H1 (cell line): ENCODE data around the gene CDKL1. TPM values are rescaled to one million over a fixed set of nuclear protein-coding genes. Genes with fewer than 3 reads are reported as not detected.

Source experiments
- CTCF ChIA-PET: fragments of 300-600 bp; sonication (Branson Sonifier 250); formaldehyde crosslinking; loops from one replicate; lab custom pipeline; 2021; ENCODE audit not compliant: partially characterized antibody; lab: Charles Lee
- POLR2A ChIA-PET: fragments of 300-600 bp; sonication (Branson Sonifier 250); formaldehyde crosslinking; loops from one replicate; lab custom pipeline; 2021; ENCODE audit warnings: inconsistent platforms; ENCODE audit not compliant: partially characterized antibody; lab: Charles Lee
- DNase-seq, 2 experiments: peaks; one replicate each; pipeline versions ENCODE4 v3.0.0 to v3.0.0-alpha.2; 2010 to 2022; ENCODE audit warnings: low spot score in 2 of 2, low read depth in 1 of 2, mixed read lengths in 1 of 2
- FAIRE-seq: peaks from 2 replicates; lab custom pipeline; 2011; peaks lifted over from hg19 to GRCh38; lab: Jason Lieb, UNC
- H2AFZ ChIP-seq: 2 replicates; pipeline ENCODE4 v1.8.1; 2012; ENCODE audit warnings: low read length, inconsistent platforms
- H2AK5ac ChIP-seq: 2 replicates; pipeline ENCODE4 v1.6.1; 2013; ENCODE audit warnings: low read depth, low read length
- H2BK120ac ChIP-seq: replicated peaks from 2 replicates; pipeline ENCODE3; 2013; ENCODE audit warnings: low read depth, low read length, inconsistent platforms
- H2BK12ac ChIP-seq: 2 replicates; pipeline ENCODE4 v1.6.1; 2013; ENCODE audit warnings: low read depth, low read length
- H2BK15ac ChIP-seq: 2 replicates; pipeline ENCODE4 v1.6.1; 2013; ENCODE audit warnings: low read length
- H2BK20ac ChIP-seq: 2 replicates; pipeline ENCODE4 v1.6.1; 2013; ENCODE audit warnings: low read length
- H2BK5ac ChIP-seq: 2 replicates; pipeline ENCODE4 v1.6.1; 2013; ENCODE audit warnings: low read depth, low read length
- H3K14ac ChIP-seq: 2 replicates; pipeline ENCODE4 v1.6.1; 2013; ENCODE audit warnings: inconsistent platforms; ENCODE audit not compliant: insufficient read length
- H3K18ac ChIP-seq: 2 replicates; pipeline ENCODE4 v1.6.1; 2013; ENCODE audit warnings: low read length; ENCODE audit errors: extremely low read depth
- H3K23ac ChIP-seq: 2 replicates; pipeline ENCODE4 v1.6.1; 2013; ENCODE audit warnings: inconsistent platforms; ENCODE audit not compliant: insufficient read length
- H3K23me2 ChIP-seq: 2 replicates; pipeline ENCODE4 v1.6.1; 2013; ENCODE audit warnings: low read depth, low read length
- H3K27ac ChIP-seq: 2 replicates; pipeline ENCODE4 v1.6.1; 2011; ENCODE audit warnings: low read depth, low read length, inconsistent platforms
- H3K27me3 ChIP-seq, 4 experiments: replicated peaks in 1 of 4; 1 replicate in 1 of 4; 2 replicates in 3 of 4; pipeline versions ENCODE4 v1.6.1 to v1.8.1; 2011 to 2013; ENCODE audit warnings: low read length in 3 of 4, mild to moderate bottlenecking in 3 of 4, inconsistent platforms in 2 of 4, mixed read lengths in 2 of 4, moderate library complexity in 1 of 4; ENCODE audit not compliant: control insufficient read depth in 3 of 4, insufficient read depth in 3 of 4; ENCODE audit errors: extremely low read depth in 1 of 4
- H3K36me3 ChIP-seq, 4 experiments: 2 replicates each; pipeline versions ENCODE4 v1.6.1 to v1.8.1; 2011 to 2013; ENCODE audit warnings: mild to moderate bottlenecking in 4 of 4, low read length in 3 of 4, moderate library complexity in 2 of 4, control low read depth in 1 of 4, inconsistent platforms in 1 of 4; ENCODE audit not compliant: insufficient read depth in 4 of 4, control insufficient read depth in 2 of 4
- H3K4ac ChIP-seq: replicated peaks from 2 replicates; pipeline ENCODE3; 2013; ENCODE audit warnings: low read length, low read depth, mixed read lengths, inconsistent platforms; ENCODE audit not compliant: insufficient read length
- H3K4me1 ChIP-seq, 4 experiments: replicated peaks in 1 of 4; 1 replicate in 1 of 4; 2 replicates in 3 of 4; pipeline versions ENCODE4 v1.6.1 to v1.8.1; 2011 to 2013; ENCODE audit warnings: low read length in 3 of 4, inconsistent platforms in 2 of 4, mixed read lengths in 1 of 4; ENCODE audit not compliant: insufficient read depth in 4 of 4, control insufficient read depth in 3 of 4
- H3K4me2 ChIP-seq, 2 experiments: 2 replicates each; pipeline versions ENCODE4 v1.6.1 to v1.8.1; 2011 to 2013; ENCODE audit warnings: low read depth in 2 of 2, low read length in 2 of 2, control low read depth in 1 of 2, inconsistent platforms in 1 of 2, mild to moderate bottlenecking in 1 of 2; ENCODE audit not compliant: insufficient read depth in 1 of 2
- H3K4me3 ChIP-seq, 4 experiments: fragments of 200-600, 300-600 bp in 1 of 4; sonication (generic), shearing (Covaris generic), sonication (Bioruptor Twin) in 1 of 4; 2 replicates each; pipeline versions ENCODE4 v1.5.1 to v1.8.1; 2011 to 2016; ENCODE audit warnings: low read length in 4 of 4, low read depth in 3 of 4, control low read depth in 2 of 4, inconsistent platforms in 2 of 4, mild to moderate bottlenecking in 2 of 4, mixed read lengths in 1 of 4, moderate library complexity in 1 of 4; ENCODE audit not compliant: insufficient read depth in 2 of 4; ENCODE audit errors: extremely low read depth in 1 of 4
- H3K56ac ChIP-seq: replicated peaks from 2 replicates; pipeline ENCODE3; 2013; ENCODE audit warnings: low read depth, mild to moderate bottlenecking, mixed read lengths, low read length, inconsistent platforms; ENCODE audit not compliant: insufficient read length
- H3K79me1 ChIP-seq: 2 replicates; pipeline ENCODE4 v1.6.1; 2013; ENCODE audit warnings: low read depth, low read length, control low read depth
- H3K79me2 ChIP-seq, 2 experiments: 2 replicates each; pipeline versions ENCODE4 v1.6.1 to v1.8.1; 2012 to 2013; ENCODE audit warnings: low read length in 2 of 2, mild to moderate bottlenecking in 2 of 2, inconsistent platforms in 1 of 2; ENCODE audit not compliant: insufficient read depth in 2 of 2, control insufficient read depth in 1 of 2
- H3K9ac ChIP-seq, 4 experiments: replicated peaks in 1 of 4; 1 replicate in 1 of 4; 2 replicates in 3 of 4; pipeline versions ENCODE4 v1.6.1 to v1.8.1; 2011 to 2013; ENCODE audit warnings: low read depth in 3 of 4, low read length in 3 of 4, control low read depth in 2 of 4, mild to moderate bottlenecking in 2 of 4, moderate library complexity in 2 of 4, inconsistent platforms in 1 of 4; ENCODE audit errors: extremely low read depth in 1 of 4
- H3K9me3 ChIP-seq, 2 experiments: 2 replicates each; pipeline versions ENCODE4 v1.6.1 to v1.8.1; 2012 to 2013; ENCODE audit warnings: mild to moderate bottlenecking in 2 of 2, moderate library complexity in 2 of 2, control low read depth in 1 of 2, inconsistent platforms in 1 of 2, low read depth in 1 of 2, low read length in 1 of 2, mixed read lengths in 1 of 2; ENCODE audit not compliant: insufficient read depth in 2 of 2
- H4K20me1 ChIP-seq, 2 experiments: replicated peaks in 1 of 2; 2 replicates each; pipeline versions ENCODE3 to v1.8.1; 2011 to 2013; ENCODE audit warnings: inconsistent platforms in 2 of 2, low read length in 2 of 2, mild to moderate bottlenecking in 1 of 2; ENCODE audit not compliant: insufficient read depth in 2 of 2, control insufficient read depth in 1 of 2
- H4K5ac ChIP-seq: 2 replicates; pipeline ENCODE4 v1.6.1; 2013; ENCODE audit warnings: low read length, low read depth, mixed read lengths, inconsistent platforms; ENCODE audit not compliant: insufficient read length
- H4K8ac ChIP-seq: 2 replicates; pipeline ENCODE4 v1.8.0; 2013; ENCODE audit warnings: mild to moderate bottlenecking, moderate library complexity, low read length, inconsistent platforms; ENCODE audit not compliant: insufficient read depth; ENCODE audit errors: extremely low read depth
- H4K91ac ChIP-seq: replicated peaks from 2 replicates; pipeline ENCODE3; 2013; ENCODE audit warnings: low read length, mixed read lengths, inconsistent platforms; ENCODE audit not compliant: insufficient read length
- CTBP2 ChIP-seq: IDR thresholded peaks from 2 replicates; pipeline ENCODE4 v1.7.0; 2011; ENCODE audit warnings: borderline replicate concordance, mild to moderate bottlenecking, moderate library complexity, mixed read lengths, low read length; ENCODE audit not compliant: insufficient read depth, insufficient read length
- WGBS, 2 experiments: shearing (Covaris generic) in 1 of 2; methylation state at CpG; one replicate each; pipeline versions ENCODE4 v1.1.6 to v1.1.7; 2013 to 2015; ENCODE audit warnings: low lambda C conversion rate in 2 of 2, mixed read lengths in 2 of 2, inconsistent platforms in 1 of 2, low coverage in 1 of 2, missing lambda C conversion rate in 1 of 2; ENCODE audit not compliant: insufficient replicate concordance in 2 of 2, insufficient coverage in 1 of 2, insufficient read length in 1 of 2; ENCODE audit errors: extremely low coverage in 1 of 2, missing lambda C conversion rate in 1 of 2; 5-methylcytosine and 5-hydroxymethylcytosine counted together
- polyA plus RNA-seq, 7 experiments: library from polyadenylated mRNA; depleted of rRNA in 3 of 7; stranded (reverse) in 5 of 7; unstranded in 2 of 7; fragments of >200 nt in 5 of 7; fragments of 200-250 nt in 2 of 7; gene quantifications; 1 replicate in 5 of 7; 2 replicates in 1 of 7; 4 replicates in 1 of 7; pipeline versions ENCODE4 v1.2.1 to v1.2.3, GENCODE V29; 2011 to 2013; ENCODE audit warnings: missing spikeins in 2 of 7, mixed read lengths in 2 of 7
- total RNA-seq: library from RNA; stranded (reverse); fragmentation: NEBNext Ultra II Directional; extraction: Animal tissue kit (Norgen Biotek cat#: 25700); gene quantifications from 2 replicates; pipeline ENCODE4 v1.2.1, GENCODE V29; 2021

The CDKL1 gene
- total and polyA plus RNA-seq, 2 of the 8 experiments (the other 6 are each of a cell fraction or from before 2014, with no cell fraction given): 1.2 to 2.2 TPM

- H3K27ac ChIP-seq: no peak overlapping the region
- H2AK5ac ChIP-seq: no peak overlapping the region
- no peak overlapping the region for H3K23ac ChIP-seq
- H3K79me2 ChIP-seq: no peaks in the 10 kb centered on the region
- no peak overlapping the region for H4K91ac ChIP-seq
- H2BK15ac ChIP-seq: no peak overlapping the region
- no peak overlapping the region for H3K4ac ChIP-seq
- H3K14ac ChIP-seq: no peak overlapping the region
- no peaks in the 10 kb centered on the region for H3K9me3 ChIP-seq
- no peak overlapping the region for H2BK20ac ChIP-seq
- ChIA-PET POLR2A (no interaction called here), CTCF (interaction anchor here (0.6 to 2.0 kb wide), 3 partner anchors 55 to 188 kb away, joined by 3 to 5 read pairs (median 4); no protein-coding TSS in a partner anchor)
- no peak overlapping the region for H3K18ac ChIP-seq
- H3K79me1 ChIP-seq: no peaks in the 10 kb centered on the region
- H4K8ac ChIP-seq: no peak overlapping the region
- DNase-seq: no peak
- no peak for TF ChIP-seq CTBP2
- no peak overlapping the region for H2BK12ac ChIP-seq
- H3K9ac ChIP-seq: no peak overlapping the region
- H2BK5ac ChIP-seq: no peak overlapping the region
- no peaks in the 10 kb centered on the region for H3K27me3 ChIP-seq
- no peak overlapping the region for H2BK120ac ChIP-seq
- H2AFZ ChIP-seq: no peak overlapping the region
- H4K20me1 ChIP-seq: no peaks in the 10 kb centered on the region
- H3K4me1 ChIP-seq: peaks cover 0 to 3% (median 2%) of the 10 kb centered on the region in 4 experiments; a peak in 4 of 7 replicates
- no peaks in the 10 kb centered on the region for H3K36me3 ChIP-seq
- H3K4me2 ChIP-seq: no peak overlapping the region
- H3K56ac ChIP-seq: no peak overlapping the region
- no peak overlapping the region for H3K4me3 ChIP-seq
- FAIRE-seq: no peak
- WGBS, 2 experiments: 96% methylated on average over 1 of the region's 1 CpG; no CpG with 5 or more reads in 1 of the 2 experiments
- H4K5ac ChIP-seq: no peak overlapping the region
- H3K23me2 ChIP-seq: no peaks in the 10 kb centered on the region
Observed at GRCh38 chr14:50343434-50343833, 53.2 kb downstream of the CDKL1 start.
